NB4 (cell line): ENCODE results near the gene DEAF1.

Experiments used
- MYC ChIP-seq: IDR thresholded peaks from 2 replicates; pipeline ENCODE4 v1.6.1; 2011; ENCODE audit warnings: low read depth, low read length
- POLR2A ChIP-seq: IDR thresholded peaks from 2 replicates; pipeline ENCODE4 v1.6.1; 2011; ENCODE audit warnings: mild to moderate bottlenecking; ENCODE audit not compliant: insufficient read length; ENCODE audit errors: extremely low read depth
- TF ChIP-seq, protein P1 (sequence below): IDR thresholded peaks from one replicate; pipeline ENCODE4 v1.5.1; 2012; ENCODE audit warnings: low read depth, low read length

DNA sequence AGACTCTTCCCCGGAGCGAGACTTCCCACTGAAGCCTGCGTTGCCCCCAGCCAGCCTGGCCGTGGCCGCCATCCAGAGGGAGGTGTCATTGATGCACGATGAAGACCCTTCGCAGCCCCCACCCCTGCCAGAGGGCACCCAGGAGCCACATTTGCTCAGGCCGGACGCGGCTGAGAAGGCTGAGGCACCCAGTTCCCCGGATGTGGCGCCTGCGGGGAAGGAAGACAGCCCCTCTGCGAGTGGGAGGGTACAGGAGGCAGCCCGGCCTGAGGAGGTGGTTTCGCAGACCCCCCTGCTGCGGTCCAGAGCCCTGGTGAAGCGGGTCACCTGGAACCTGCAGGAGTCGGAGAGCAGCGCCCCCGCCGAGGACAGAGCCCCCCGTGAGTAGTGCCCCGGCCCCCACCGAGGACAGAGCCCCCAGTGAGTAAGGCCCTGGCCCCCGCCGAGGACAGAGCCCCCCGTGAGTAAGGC is 85.6 kb downstream of the DEAF1 start:
- TF ChIP-seq, protein P1, sequence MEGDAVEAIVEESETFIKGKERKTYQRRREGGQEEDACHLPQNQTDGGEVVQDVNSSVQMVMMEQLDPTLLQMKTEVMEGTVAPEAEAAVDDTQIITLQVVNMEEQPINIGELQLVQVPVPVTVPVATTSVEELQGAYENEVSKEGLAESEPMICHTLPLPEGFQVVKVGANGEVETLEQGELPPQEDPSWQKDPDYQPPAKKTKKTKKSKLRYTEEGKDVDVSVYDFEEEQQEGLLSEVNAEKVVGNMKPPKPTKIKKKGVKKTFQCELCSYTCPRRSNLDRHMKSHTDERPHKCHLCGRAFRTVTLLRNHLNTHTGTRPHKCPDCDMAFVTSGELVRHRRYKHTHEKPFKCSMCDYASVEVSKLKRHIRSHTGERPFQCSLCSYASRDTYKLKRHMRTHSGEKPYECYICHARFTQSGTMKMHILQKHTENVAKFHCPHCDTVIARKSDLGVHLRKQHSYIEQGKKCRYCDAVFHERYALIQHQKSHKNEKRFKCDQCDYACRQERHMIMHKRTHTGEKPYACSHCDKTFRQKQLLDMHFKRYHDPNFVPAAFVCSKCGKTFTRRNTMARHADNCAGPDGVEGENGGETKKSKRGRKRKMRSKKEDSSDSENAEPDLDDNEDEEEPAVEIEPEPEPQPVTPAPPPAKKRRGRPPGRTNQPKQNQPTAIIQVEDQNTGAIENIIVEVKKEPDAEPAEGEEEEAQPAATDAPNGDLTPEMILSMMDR: no peak
- TF ChIP-seq POLR2A: no peak
- TF ChIP-seq MYC: no peak
